OCI-LY1 (cell line): ENCODE results near the gene CEP83.

Experiments used
- H2AFZ ChIP-seq: fragments of 200-600 bp; sonication (generic), shearing (Covaris generic); 2 replicates; pipeline ENCODE4 v1.6.0; 2014; ENCODE audit warnings: antibody characterized with exemption, mild to moderate bottlenecking, low read length
- H3F3A ChIP-seq: fragments of 200-600 bp; sonication (generic), shearing (Covaris generic); 2 replicates; pipeline ENCODE4 v1.6.0; 2014; ENCODE audit warnings: mild to moderate bottlenecking, antibody characterized with exemption, low read length, moderate library complexity; ENCODE audit not compliant: insufficient read depth
- H3K27ac ChIP-seq: fragments of 200-600 bp; sonication (generic); 2 replicates; pipeline ENCODE4 v1.5.1; 2014; ENCODE audit warnings: low read length, mixed run types, mild to moderate bottlenecking, low read depth; ENCODE audit not compliant: poor library complexity, severe bottlenecking
- H3K27me3 ChIP-seq: fragments of 200-600 bp; sonication (generic); 2 replicates; pipeline ENCODE4 v1.6.0; 2014; ENCODE audit warnings: antibody characterized with exemption, mild to moderate bottlenecking, low read length, moderate library complexity; ENCODE audit not compliant: insufficient read depth
- H3K36me3 ChIP-seq: fragments of 200-600 bp; sonication (generic); 2 replicates; pipeline ENCODE4 v1.6.1; 2014; ENCODE audit warnings: mild to moderate bottlenecking, antibody characterized with exemption, low read length, moderate library complexity, mixed read lengths; ENCODE audit not compliant: insufficient read depth
- H3K4me1 ChIP-seq: fragments of 200-600 bp; sonication (generic); 2 replicates; pipeline ENCODE4 v1.5.1; 2014; ENCODE audit warnings: mild to moderate bottlenecking, low read length, moderate library complexity; ENCODE audit not compliant: insufficient read depth, severe bottlenecking
- H3K4me2 ChIP-seq: fragments of 200-600 bp; sonication (generic), shearing (Covaris generic); 2 replicates; pipeline ENCODE4 v1.6.1; 2014; ENCODE audit warnings: low read length
- H3K4me3 ChIP-seq: fragments of 200-600 bp; sonication (generic); 2 replicates; pipeline ENCODE4 v1.5.1; 2014; ENCODE audit warnings: low read length, low read depth, mild to moderate bottlenecking, mixed read lengths; ENCODE audit not compliant: poor library complexity, severe bottlenecking
- H3K79me2 ChIP-seq: fragments of 200-600 bp; shearing (Covaris generic); 2 replicates; pipeline ENCODE4 v1.6.1; 2016; ENCODE audit warnings: mixed run types, low read length, mixed read lengths; ENCODE audit not compliant: insufficient read depth
- H3K9ac ChIP-seq: fragments of 200-600 bp; sonication (generic), shearing (Covaris generic); 2 replicates; pipeline ENCODE4 v1.6.1; 2014; ENCODE audit warnings: mild to moderate bottlenecking, low read length, mixed read lengths
- H3K9me2 ChIP-seq: fragments of 200-600 bp; sonication (generic), shearing (Covaris generic); 2 replicates; pipeline ENCODE4 v1.6.1; 2014; ENCODE audit warnings: low read depth, mild to moderate bottlenecking, low read length, mixed read lengths
- H3K9me3 ChIP-seq: fragments of 200-600 bp; shearing (Covaris generic); 2 replicates; pipeline ENCODE4 v1.6.1; 2014; ENCODE audit warnings: low read length, mixed read lengths
- H4K20me1 ChIP-seq: fragments of 200-600 bp; sonication (generic), shearing (Covaris generic); 2 replicates; pipeline ENCODE4 v1.6.0; 2016; ENCODE audit warnings: mild to moderate bottlenecking, low read length; ENCODE audit not compliant: insufficient read depth
- CTCF ChIP-seq: fragments of 200-600 bp; sonication (generic), shearing (Covaris generic); IDR thresholded peaks from 2 replicates; pipeline ENCODE4 v1.5.1; 2017; ENCODE audit warnings: mild to moderate bottlenecking, antibody characterized with exemption, low read length, moderate library complexity, mixed read lengths
- EZH2 ChIP-seq: fragments of 200-600 bp; sonication (generic), shearing (Covaris generic); IDR thresholded peaks from 2 replicates; pipeline ENCODE4 v1.8.0; 2017; ENCODE audit warnings: borderline replicate concordance, mixed run types, mild to moderate bottlenecking, antibody characterized with exemption, low read length, moderate library complexity, mixed read lengths

Gene CEP83

GRCh38 chr12:94266796-94267536, 192.7 kb downstream of the CEP83 start:
- no peaks in the 10 kb centered on the region for H3K27me3 ChIP-seq
- TF ChIP-seq CTCF (no peak), EZH2 (no peak)
- H3K9ac ChIP-seq, result no peak overlapping the region
- H3K9me2 ChIP-seq, result no peaks in the 10 kb centered on the region
- H3K79me2 ChIP-seq, result no peaks in the 10 kb centered on the region
- no peak overlapping the region for H3K27ac ChIP-seq
- no peaks in the 10 kb centered on the region for H4K20me1 ChIP-seq
- H3K4me3 ChIP-seq, result no peak overlapping the region
- H3K4me2 ChIP-seq, result no peak overlapping the region
- H2AFZ ChIP-seq, result no peak overlapping the region
- no peaks in the 10 kb centered on the region; the same call in 1 of the 2 replicates for H3K36me3 ChIP-seq
- no peaks in the 10 kb centered on the region for H3F3A ChIP-seq
- peaks cover 16% of the 10 kb centered on the region for H3K4me1 ChIP-seq
- H3K9me3 ChIP-seq, result no peaks in the 10 kb centered on the region

- Histone ChIP-seq H3K9ac (no peak overlapping the region), H3K4me3 (no peak overlapping the region), H3K27ac (no peak overlapping the region), H3K79me2 (no peaks in the 10 kb centered on the region), H2AFZ (no peak overlapping the region), H4K20me1 (no peaks in the 10 kb centered on the region), H3K9me2 (no peaks in the 10 kb centered on the region), H3K9me3 (no peaks in the 10 kb centered on the region), H3F3A (0 out of 2 replicates have a peak, but pooled peaks cover 3% of the 10 kb centered on the region), H3K36me3 (no peaks in the 10 kb centered on the region; the same call in 1 of the 2 replicates), H3K4me2 (no peak overlapping the region), H3K4me1 (peaks cover 24% of the 10 kb centered on the region), H3K27me3 (no peaks in the 10 kb centered on the region)
- TF ChIP-seq CTCF, result no peak
- no peak for TF ChIP-seq EZH2
Observed at GRCh38 chr12:94265966-94266745, 193.5 kb downstream of the CEP83 start.

DNA sequence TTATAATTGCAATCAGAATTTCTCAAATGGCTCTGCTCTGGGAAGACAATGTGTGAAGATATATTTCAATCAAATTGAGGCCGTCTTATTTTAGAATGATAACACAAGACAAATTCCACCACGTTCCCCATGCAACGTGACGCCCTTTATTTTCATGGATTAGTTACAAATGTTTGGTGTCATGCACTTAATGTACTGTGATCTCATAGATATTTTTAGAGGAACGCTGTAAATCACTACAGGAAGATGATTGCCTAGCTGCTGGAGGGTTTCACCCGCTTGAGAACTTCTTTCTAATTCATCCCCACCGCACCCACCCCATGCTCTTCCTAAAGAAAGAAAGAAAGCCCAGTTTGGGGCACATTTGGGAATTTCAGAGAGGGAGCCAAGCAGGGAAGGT, 194.1 kb downstream of the CEP83 start:
- no peak for TF ChIP-seq CTCF
- TF ChIP-seq EZH2, result no peak
- Histone ChIP-seq H3K9ac (no peak overlapping the region), H2AFZ (no peak overlapping the region), H3K4me1 (peaks cover 27% of the 10 kb centered on the region), H4K20me1 (no peaks in the 10 kb centered on the region), H3K9me3 (no peaks in the 10 kb centered on the region), H3K4me2 (no peak overlapping the region), H3K27me3 (no peaks in the 10 kb centered on the region), H3K9me2 (no peaks in the 10 kb centered on the region), H3K4me3 (no peak overlapping the region), H3K36me3 (no peaks in the 10 kb centered on the region; the same call in 1 of the 2 replicates), H3F3A (0 out of 2 replicates have a peak, but pooled peaks cover 4% of the 10 kb centered on the region), H3K27ac (no peak overlapping the region), H3K79me2 (no peaks in the 10 kb centered on the region)
